ENCODE data around the gene MACROD2.
"Not testable (repeated sequence)": the region's sequence is repeated elsewhere in the genome, so short reads cannot be mapped to it uniquely, and the experiment has no call there.

MACROD2 gene

GRCh38 chr20:14226051-14227049, 231.0 kb downstream of the MACROD2 start:
- DNase-seq; intact Hi-C loops (cut with DNase I): not testable (repeated sequence)

GRCh38 chr20:14232650-14233049, 237.3 kb downstream of the MACROD2 start:
- no peak for DNase-seq

GRCh38 chr20:14234666-14235295, 239.5 kb downstream of the MACROD2 start:
- intact Hi-C loops (cut with DNase I) = no loop called here
- no peak for DNase-seq

More at GRCh38 chr20:14232650-14233049, 237.3 kb downstream of the MACROD2 start:
- intact Hi-C loops (cut with DNase I) = no loop called here

GRCh38 chr20:14235355-14235754, 240.0 kb downstream of the MACROD2 start:
- DNase-seq = peak in 1 of 42 donors; percentile 5

GRCh38 chr20:14245368-14245970, 250.2 kb downstream of the MACROD2 start:
- DNase-seq = no peak
- intact Hi-C loops (cut with DNase I) = no loop called here

More at GRCh38 chr20:14235355-14235754, 240.0 kb downstream of the MACROD2 start:
- intact Hi-C loops (cut with DNase I) = no loop called here

- intact Hi-C loops (cut with DNase I) = no loop called here
- no peak for DNase-seq
Observed at GRCh38 chr20:14259689-14260088, 264.4 kb downstream of the MACROD2 start.

GRCh38 chr20:14260367-14260766, 265.1 kb downstream of the MACROD2 start:
- DNase-seq = no peak
- intact Hi-C loops (cut with DNase I) = no loop called here

GRCh38 chr20:14264869-14265268, 269.6 kb downstream of the MACROD2 start:
- intact Hi-C loops (cut with DNase I) = no loop called here
- DNase-seq = no peak

- intact Hi-C loops (cut with DNase I) = no loop called here
- no peak for DNase-seq
Observed at GRCh38 chr20:14266246-14266645, 270.9 kb downstream of the MACROD2 start.

- intact Hi-C loops (cut with DNase I); DNase-seq: not testable (repeated sequence)
Observed at GRCh38 chr20:14270751-14271150, 275.4 kb downstream of the MACROD2 start.

GRCh38 chr20:14282140-14282539, 286.8 kb downstream of the MACROD2 start:
- intact Hi-C loops (cut with DNase I) = no loop called here

GRCh38 chr20:14284443-14284842, 289.1 kb downstream of the MACROD2 start:
- intact Hi-C loops (cut with DNase I) = no loop called here
- DNase-seq = peak in 4 of 42 donors; percentile 7 to 46 (median 20)

More at GRCh38 chr20:14282140-14282539, 286.8 kb downstream of the MACROD2 start:
- DNase-seq = no peak

GRCh38 chr20:14288341-14289330, 293.3 kb downstream of the MACROD2 start:
- peak in 2 of 42 donors; percentile 2 to 43 for DNase-seq
- intact Hi-C loops (cut with DNase I) = no loop called here

- intact Hi-C loops (cut with DNase I) = no loop called here
- no peak for DNase-seq
Observed at GRCh38 chr20:14291502-14291901, 296.2 kb downstream of the MACROD2 start.

GRCh38 chr20:14295238-14295637, 299.9 kb downstream of the MACROD2 start:
- intact Hi-C loops (cut with DNase I) = no loop called here
- no peak for DNase-seq

GRCh38 chr20:14295770-14296309, 300.5 kb downstream of the MACROD2 start:
- intact Hi-C loops (cut with DNase I) = no loop called here

GRCh38 chr20:14299831-14300230, 304.5 kb downstream of the MACROD2 start:
- intact Hi-C loops (cut with DNase I) = no loop called here
- DNase-seq = peak in 9 of 42 donors; percentile 9 to 53 (median 22)

More at GRCh38 chr20:14295770-14296309, 300.5 kb downstream of the MACROD2 start:
- no peak for DNase-seq

- intact Hi-C loops (cut with DNase I) = no loop called here
- DNase-seq = no peak
Observed at GRCh38 chr20:14303106-14303505, 307.8 kb downstream of the MACROD2 start.

All from head of caudate nucleus (tissue), 42 donors.